Ovary (tissue), 9 donors: ENCODE results near the gene KRTAP10-8. TPM values are rescaled to one million over a fixed set of nuclear protein-coding genes. Genes with fewer than 3 reads are reported as not detected.

Source experiments
- DNase-seq, 5 donors: peaks; one replicate each; pipeline ENCODE4 v3.0.0-alpha.2; 2019 to 2020
- H3K27ac ChIP-seq, 2 donors: fragments of 200-600 bp; one replicate each; pipeline versions ENCODE4 v1.5.1 to v1.8.0; 2019 to 2022
- H3K27me3 ChIP-seq: fragments of 200-600 bp; one replicate; pipeline ENCODE4 v1.8.0; 2022
- H3K36me3 ChIP-seq: fragments of 200-600 bp; sonication (generic); one replicate; pipeline ENCODE4 v1.5.1; 2019
- H3K4me1 ChIP-seq: one replicate; pipeline ENCODE4 v1.8.1; 2013; ENCODE audit warnings: mild to moderate bottlenecking, moderate library complexity; ENCODE audit not compliant: insufficient read depth
- H3K4me3 ChIP-seq: fragments of 200-600 bp; sonication (generic); one replicate; pipeline ENCODE4 v1.5.1; 2017
- H3K9me3 ChIP-seq, 2 donors: fragments of 200-600 bp in 1 of 2; sonication (generic) in 1 of 2; one replicate each; pipeline versions ENCODE4 v1.5.1 to v1.8.1; 2013 to 2019; ENCODE audit warnings: mild to moderate bottlenecking in 1 of 2, moderate library complexity in 1 of 2
- CTCF ChIP-seq, 3 donors: fragments of 450-650 bp in 2 of 3; fragments of 200-600 bp in 1 of 3; IDR thresholded peaks; one replicate each; pipeline versions ENCODE4 v1.5.1 to v1.8.0; 2016 to 2022; ENCODE audit warnings: antibody characterized with exemption in 3 of 3, mild to moderate bottlenecking in 1 of 3
- EP300 ChIP-seq: sonication (generic); formaldehyde crosslinking; IDR thresholded peaks from one replicate; pipeline ENCODE4 v1.6.1; 2017; ENCODE audit warnings: antibody characterized with exemption
- POLR2A ChIP-seq: fragments of 450-650 bp; IDR thresholded peaks from one replicate; pipeline ENCODE4 v1.6.1; 2017; ENCODE audit warnings: antibody characterized with exemption, mild to moderate bottlenecking, moderate library complexity
- WGBS, 3 donors: extraction: QIAGEN DNeasy Blood & Tissue Kit in 1 of 3; methylation state at CpG; one replicate each; pipeline versions ENCODE4 v1.1.5 to v1.1.7; 2013 to 2017; 5-methylcytosine and 5-hydroxymethylcytosine counted together
- intact Hi-C, 4 donors: fragments of 100-400 bp; cut with DNase I; formaldehyde crosslinking; loops; one replicate each; pipeline versions ENCODE4 v1.11.0 to v1.15.1; 2022 to 2023
- polyA plus RNA-seq, 2 donors: library from polyadenylated mRNA; stranded (reverse); fragments of 200-250 nt in 1 of 2; fragments of 350-450 nt in 1 of 2; fragmentation: Illumina TruSeq in 1 of 2; extraction: RNeasy Lipid Tissue Mini Kit (QIAGEN cat#74804) in 1 of 2; gene quantifications; one replicate each; pipeline ENCODE4 v1.2.3, GENCODE V29; 2013 to 2014
- total RNA-seq, 7 donors: library from RNA; depleted of rRNA in 2 of 7; stranded (reverse); fragments of >200 nt in 2 of 7; fragmentation: NEBNext Ultra II Directional in 3 of 7; extraction: Animal tissue kit (Norgen Biotek cat#: 25700) in 3 of 7; gene quantifications; one replicate each; pipeline versions ENCODE4 v1.1.0 to v1.2.4, GENCODE V29; 2016 to 2023
- donor health status: DM: no; HTN: no; CAD: no; lungs with moderate emphysema.
- donor health status: DM: no; HTN: no; CAD: no.
- donor health status: Bipolar disorder and iron deficiency.
- donor health status: DM: yes; HTN: yes; CAD: no.
- donor health status: DM: no; HTN: no; CAD: no.
- donor health status: DM: yes; HTN: yes; CAD: no.

KRTAP10-8 gene
- total and polyA plus RNA-seq, 9 donors: not detected

GRCh38 chr21:44654576-44655175 lies 42.8 kb downstream of the KRTAP10-8 start, which contains the start of gene KRTAP12-4:
KRTAP12-4 (minus strand) TSS chr21:44654659; CDS start chr21:44654614, 45 bp downstream.
- no peaks in the 10 kb centered on the region for H3K36me3 ChIP-seq
- WGBS, 3 donors: 67 to 81% (median 80%) methylated on average over 9 of the region's 9 CpGs
- H3K4me1 ChIP-seq: no peaks in the 10 kb centered on the region
- no peaks in the 10 kb centered on the region for H3K27me3 ChIP-seq
- TF ChIP-seq POLR2A: no peak
- TF ChIP-seq CTCF (IDR thresholded peaks at IDR 0.05): no peak
- TF ChIP-seq EP300: no peak
- no peak within 1 kb of the TSS for H3K27ac ChIP-seq
- intact Hi-C loops: no loop called here
- H3K9me3 ChIP-seq: no peaks in the 10 kb centered on the region
- no peak within 1 kb of the TSS for H3K4me3 ChIP-seq
- no peak for DNase-seq

GRCh38 chr21:44656868-44657267 lies 45.0 kb downstream of the KRTAP10-8 start:
- Histone ChIP-seq H3K4me3 (no peak overlapping the region), H3K9me3 (no peaks in the 10 kb centered on the region), H3K4me1 (no peaks in the 10 kb centered on the region), H3K36me3 (no peaks in the 10 kb centered on the region), H3K27me3 (no peaks in the 10 kb centered on the region), H3K27ac (no peak overlapping the region)
- DNase-seq: no peak
- intact Hi-C loops: no loop called here
- 45 to 54% (median 48%) methylated on average over 1 of the region's 1 CpG for WGBS, 3 donors
- TF ChIP-seq CTCF (IDR thresholded peaks at IDR 0.05): no peak

GRCh38 chr21:44657635-44658540 lies 46.0 kb downstream of the KRTAP10-8 start, which contains the start of gene KRTAP12-3:
KRTAP12-3 (plus strand) TSS chr21:44657932; CDS start chr21:44657980, 48 bp downstream.
- intact Hi-C loops: no loop called here
- Histone ChIP-seq H3K9me3 (no peaks in the 10 kb centered on the region), H3K4me1 (no peaks in the 10 kb centered on the region), H3K36me3 (no peaks in the 10 kb centered on the region), H3K27ac (no peak within 1 kb of the TSS), H3K4me3 (no peak within 1 kb of the TSS), H3K27me3 (no peaks in the 10 kb centered on the region)
- TF ChIP-seq CTCF (IDR thresholded peaks at IDR 0.05) (no peak), POLR2A (no peak), EP300 (no peak)
- 75 to 77% (median 77%) methylated on average over 26 of the region's 26 CpGs for WGBS, 3 donors
- DNase-seq: no peak

- no peak for DNase-seq
- no peaks in the 10 kb centered on the region for H3K36me3 ChIP-seq
- no peak for TF ChIP-seq EP300
- TF ChIP-seq POLR2A: no peak
- no peak for TF ChIP-seq CTCF (IDR thresholded peaks at IDR 0.05)
- intact Hi-C loops: no loop called here
- no peak overlapping the region for H3K4me3 ChIP-seq
- no peak overlapping the region for H3K27ac ChIP-seq
- no peaks in the 10 kb centered on the region for H3K4me1 ChIP-seq
- no peaks in the 10 kb centered on the region for H3K9me3 ChIP-seq
- no peaks in the 10 kb centered on the region for H3K27me3 ChIP-seq
- WGBS, 3 donors: 73 to 83% (median 76%) methylated on average over 5 of the region's 5 CpGs
Measured at GRCh38 chr21:44658541-44658910, 46.6 kb downstream of the KRTAP10-8 start.
